ENCODE results near the gene FAM53A.

Gene FAM53A

GRCh38 chr4:1592709-1593417, 91.2 kb downstream of the FAM53A start:
- no peak overlapping the region for H3K4me3 ChIP-seq (ENCODE audit: low read depth, low read length)
- no peak for TF ChIP-seq CTCF (IDR thresholded peaks at IDR 0.05; ENCODE audit: insufficient read depth, low read depth, low read length, missing control alignments)
- no peak for DNase-seq (ENCODE audit: low read depth)

GRCh38 chr4:1592068-1592708, 91.9 kb downstream of the FAM53A start:
- TF ChIP-seq CTCF (IDR thresholded peaks at IDR 0.05; ENCODE audit: insufficient read depth, low read depth, low read length, missing control alignments), result no peak
- no peak for DNase-seq (ENCODE audit: low read depth)

GRCh38 chr4:1591107-1591506, 93.0 kb downstream of the FAM53A start:
- DNase-seq (ENCODE audit: low read depth), result no peak
- no peak for TF ChIP-seq CTCF (IDR thresholded peaks at IDR 0.05; ENCODE audit: insufficient read depth, low read depth, low read length, missing control alignments)
- H3K4me3 ChIP-seq (ENCODE audit: low read depth, low read length), result no peak overlapping the region

More at GRCh38 chr4:1592068-1592708, 91.9 kb downstream of the FAM53A start:
- no peak overlapping the region for H3K4me3 ChIP-seq (ENCODE audit: low read depth, low read length)

GRCh38 chr4:1590244-1590643, 93.9 kb downstream of the FAM53A start:
- H3K4me3 ChIP-seq (ENCODE audit: low read depth, low read length), result no peak overlapping the region
- DNase-seq (ENCODE audit: low read depth), result no peak
- no peak for TF ChIP-seq CTCF (IDR thresholded peaks at IDR 0.05; ENCODE audit: insufficient read depth, low read depth, low read length, missing control alignments)
